ENCODE data around the gene SUCLG2. TPM values are rescaled to one million over a fixed set of nuclear protein-coding genes. Genes with fewer than 3 reads are reported as not detected.

SUCLG2 gene
- total RNA-seq, 1 experiment from 2014 or later, result 38.5 TPM

DNA sequence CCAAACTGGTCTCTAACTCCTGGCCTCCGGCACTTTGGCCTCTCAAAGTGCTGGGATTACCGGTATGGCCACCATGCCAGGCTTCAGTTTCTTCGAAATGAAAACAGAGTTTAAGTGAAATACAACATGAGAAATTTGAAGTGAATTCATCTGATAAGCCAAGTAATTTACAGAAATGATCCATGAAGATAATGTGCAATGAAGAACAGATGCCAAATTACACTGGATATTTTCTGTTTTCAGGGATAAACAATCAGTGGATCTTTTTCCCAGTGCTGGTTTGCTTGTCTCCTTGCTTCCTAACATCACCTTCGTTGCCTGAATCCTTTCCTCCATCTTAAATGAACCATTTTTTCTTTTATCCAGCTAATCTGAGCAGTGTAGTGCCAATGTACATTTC is 46.2 kb upstream of the SUCLG2 start:
- Histone ChIP-seq H3K4me2 (ENCODE audit: insufficient read depth, insufficient read length, low read length) (no peak overlapping the region), H2BK120ac (ENCODE audit: low read depth, low read length, poor library complexity, severe bottlenecking) (no peak overlapping the region), H3K27ac (ENCODE audit: insufficient read length, low read depth, low read length) (no peak overlapping the region), H4K8ac (replicated peaks; ENCODE audit: insufficient read length, low read depth, low read length) (no peak overlapping the region), H2BK15ac (ENCODE audit: low read depth, low read length) (no peak overlapping the region), H2BK12ac (ENCODE audit: insufficient read length, low read depth, low read length) (no peak overlapping the region), H3K14ac (ENCODE audit: insufficient read depth, low read length) (no peak overlapping the region), H3K27me3 (ENCODE audit: insufficient read depth, low read length) (no peaks in the 10 kb centered on the region), H2AFZ (ENCODE audit: low read length) (no peak overlapping the region), H3K56ac (ENCODE audit: insufficient read length, low read depth, low read length) (no peak overlapping the region), H3K9me3 (ENCODE audit: control insufficient read depth, low read depth, low read length) (no peaks in the 10 kb centered on the region), H3K4me1 (ENCODE audit: insufficient read depth, low read length) (peaks cover 5% of the 10 kb centered on the region; the same call in 1 of the 2 replicates), H3K79me2 (ENCODE audit: insufficient read depth, low read length) (no peaks in the 10 kb centered on the region), H2AK5ac (ENCODE audit: insufficient read length, low read length) (no peak overlapping the region), H3K18ac (ENCODE audit: insufficient read length, low read depth, low read length) (no peak overlapping the region), H3K4ac (ENCODE audit: low read depth, low read length) (no peak overlapping the region), H3K23ac (ENCODE audit: insufficient read length, low read depth, low read length) (no peak overlapping the region), H3K79me1 (ENCODE audit: insufficient read depth, low read depth, low read length, poor library complexity, severe bottlenecking) (no peaks in the 10 kb centered on the region), H4K5ac (ENCODE audit: insufficient read length, low read depth, low read length) (no peak overlapping the region), H3K23me2 (ENCODE audit: insufficient read length, low read depth, low read length, poor library complexity, severe bottlenecking) (no peaks in the 10 kb centered on the region), H2BK5ac (ENCODE audit: insufficient read length, low read length) (no peak overlapping the region), H2BK20ac (ENCODE audit: low read depth, low read length, poor library complexity, severe bottlenecking) (no peak overlapping the region), H3T11ph (ENCODE audit: low read length) (no peak overlapping the region), H3K9ac (ENCODE audit: extremely low read depth, insufficient read length, low read length) (no peak overlapping the region), H4K91ac (ENCODE audit: insufficient read length, low read depth, low read length) (no peak overlapping the region), H4K20me1 (ENCODE audit: control insufficient read depth, insufficient read depth, insufficient read length) (no peaks in the 10 kb centered on the region)
- H3K4me3 Mint-ChIP-seq, result no peak overlapping the region
- TF ChIP-seq, protein P1, sequence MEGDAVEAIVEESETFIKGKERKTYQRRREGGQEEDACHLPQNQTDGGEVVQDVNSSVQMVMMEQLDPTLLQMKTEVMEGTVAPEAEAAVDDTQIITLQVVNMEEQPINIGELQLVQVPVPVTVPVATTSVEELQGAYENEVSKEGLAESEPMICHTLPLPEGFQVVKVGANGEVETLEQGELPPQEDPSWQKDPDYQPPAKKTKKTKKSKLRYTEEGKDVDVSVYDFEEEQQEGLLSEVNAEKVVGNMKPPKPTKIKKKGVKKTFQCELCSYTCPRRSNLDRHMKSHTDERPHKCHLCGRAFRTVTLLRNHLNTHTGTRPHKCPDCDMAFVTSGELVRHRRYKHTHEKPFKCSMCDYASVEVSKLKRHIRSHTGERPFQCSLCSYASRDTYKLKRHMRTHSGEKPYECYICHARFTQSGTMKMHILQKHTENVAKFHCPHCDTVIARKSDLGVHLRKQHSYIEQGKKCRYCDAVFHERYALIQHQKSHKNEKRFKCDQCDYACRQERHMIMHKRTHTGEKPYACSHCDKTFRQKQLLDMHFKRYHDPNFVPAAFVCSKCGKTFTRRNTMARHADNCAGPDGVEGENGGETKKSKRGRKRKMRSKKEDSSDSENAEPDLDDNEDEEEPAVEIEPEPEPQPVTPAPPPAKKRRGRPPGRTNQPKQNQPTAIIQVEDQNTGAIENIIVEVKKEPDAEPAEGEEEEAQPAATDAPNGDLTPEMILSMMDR (conservative IDR thresholded peaks at IDR 0.05), result no peak
- H3K9me3 Mint-ChIP-seq, result peaks cover 2 to 3% of the 10 kb centered on the region in 2 experiments
- H3K27ac Mint-ChIP-seq, result no peak overlapping the region
- peaks cover 2 to 4% (median 3%) of the 10 kb centered on the region in 3 experiments; a peak in 4 of 7 replicates for H3K36me3 Mint-ChIP-seq (ENCODE audit: insufficient read depth in 1 of 3, low read depth in 3 of 3)
- no peaks in the 10 kb centered on the region for H3K27me3 Mint-ChIP-seq (ENCODE audit: low read depth)
- peaks cover 26 to 29% of the 10 kb centered on the region in 2 experiments for H3K4me1 Mint-ChIP-seq
- WGBS (ENCODE audit: extremely low coverage, insufficient read length, low lambda C conversion rate), result no CpG with 5 or more reads among the region's 4 CpGs
- DNase-seq, result no peak

Data from H9 (cell line).